HG03521 (cell line): ENCODE results near the gene MPC1.

Source experiments
- ATAC-seq: cut with Tn5 transposase; IDR thresholded peaks from one replicate; pipeline ENCODE4 v1.9.1; 2021; ENCODE audit warnings: mild to moderate bottlenecking, moderate library complexity; ENCODE audit not compliant: unreplicated experiment

MPC1 gene

GRCh38 chr6:166318649-166319600, 63.8 kb downstream of the MPC1 start:
- no peak for ATAC-seq

DNA sequence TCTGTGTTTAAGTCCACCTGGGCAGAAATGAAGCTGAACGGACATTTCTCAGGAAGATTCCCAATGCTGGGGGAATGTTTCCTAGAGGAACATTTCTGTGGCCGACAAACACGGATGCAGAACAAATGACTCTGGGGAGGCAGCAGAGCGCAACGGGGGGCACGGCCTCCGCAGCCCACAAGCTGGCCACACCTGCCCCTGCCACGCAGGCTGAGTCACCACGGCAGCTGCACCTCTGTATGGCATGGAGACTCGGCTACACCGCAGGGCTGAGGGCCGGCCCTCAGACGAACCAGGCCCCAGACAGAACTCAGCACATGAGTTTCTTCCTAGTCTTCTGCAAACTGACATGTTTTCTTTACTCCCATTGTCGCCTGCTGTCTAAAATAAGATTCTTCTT, 64.5 kb downstream of the MPC1 start:
- ATAC-seq: no peak

- no peak for ATAC-seq
Measured at GRCh38 chr6:166317261-166318212, 65.2 kb downstream of the MPC1 start.

DNA sequence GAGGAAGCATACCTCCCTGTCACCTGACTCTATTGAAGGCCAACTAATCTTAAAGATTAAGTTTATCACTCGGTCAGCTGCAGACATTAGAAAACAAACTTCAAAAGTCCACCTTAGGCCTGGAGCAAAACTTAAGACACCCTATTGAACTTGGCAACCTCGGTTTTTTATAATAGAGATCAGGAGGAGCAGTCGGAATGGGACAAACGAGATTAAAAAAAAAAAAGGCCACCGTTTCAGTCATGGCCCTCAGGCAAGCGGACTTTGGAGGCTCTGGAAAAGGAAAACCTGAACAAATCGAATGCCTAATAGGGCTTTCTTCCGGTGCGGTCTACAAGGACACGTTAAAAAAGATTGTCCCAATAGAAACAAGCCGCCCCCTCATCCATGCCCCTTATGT, 67.3 kb downstream of the MPC1 start:
- ATAC-seq: no peak
